SH-SY5Y (cell line): Measurements from ENCODE around the gene ALKBH2.

ENCODE experiments used
- GATA2 ChIP-seq: IDR thresholded peaks from 2 replicates; pipeline ENCODE4 v1.6.1; 2011; ENCODE audit warnings: mild to moderate bottlenecking, low read depth, low read length
- GATA3 ChIP-seq: IDR thresholded peaks from 2 replicates; pipeline ENCODE4 v1.6.1; 2011; ENCODE audit warnings: low read depth, mild to moderate bottlenecking, low read length, moderate library complexity

DNA sequence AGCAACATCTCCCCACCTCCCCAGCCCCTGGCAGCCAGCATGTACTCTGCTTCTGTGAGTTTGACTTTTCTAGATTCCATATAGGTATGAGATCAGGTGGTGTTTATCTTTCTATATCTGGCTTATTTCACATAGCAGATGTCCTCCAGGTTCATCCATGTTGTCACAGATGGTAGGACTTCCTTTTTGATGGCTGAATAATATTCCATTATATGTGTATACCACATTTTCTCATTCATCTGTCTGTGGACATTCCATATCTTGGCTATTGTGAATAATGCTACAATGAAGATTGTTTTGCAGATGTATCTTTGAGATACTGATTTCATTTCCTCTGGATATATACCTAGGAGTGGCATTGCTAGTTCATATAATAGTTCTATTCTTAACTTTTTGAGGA is 18.4 kb downstream of the ALKBH2 start:
- TF ChIP-seq GATA3 (no peak), GATA2 (no peak)
